SK-N-SH treated with all-trans-retinoic acid at 6 μM for 48 hours (cell line): ENCODE measurements around the gene CELF4.
A peak's percentile ranks its signal among the peaks of the same experiment; 100 is the strongest.

Experiments
- ATAC-seq: fragments of 200-7000 bp; cut with Tn5 transposase; 3 replicates; pipeline ENCODE4 v1.9.1; 2020; ENCODE audit warnings: mild to moderate bottlenecking, moderate library complexity
- ARNTL ChIP-seq: fragments of 450-650 bp; formaldehyde crosslinking; IDR thresholded peaks from 2 replicates; pipeline ENCODE4 v1.5.0; 2020; ENCODE audit warnings: low read depth, mild to moderate bottlenecking, moderate library complexity, borderline replicate concordance
- CREB5 ChIP-seq: fragments of 250-450 bp; sonication (Bioruptor Pico); IDR thresholded peaks from 2 replicates; pipeline ENCODE4 v1.5.1; 2020; ENCODE audit warnings: low read depth, mild to moderate bottlenecking, moderate library complexity
- CSRNP3 ChIP-seq: fragments of 250-450 bp; sonication (Bioruptor Pico); IDR thresholded peaks from 2 replicates; pipeline ENCODE4 v1.5.1; 2021; ENCODE audit warnings: mild to moderate bottlenecking, moderate library complexity
- GLIS3 ChIP-seq: fragments of 250-450 bp; sonication (Bioruptor Pico); IDR thresholded peaks from 2 replicates; pipeline ENCODE4 v1.5.0; 2020; ENCODE audit warnings: mild to moderate bottlenecking, moderate library complexity
- ISL1 ChIP-seq: fragments of 250-450 bp; sonication (Bioruptor Pico); IDR thresholded peaks from 2 replicates; pipeline ENCODE4 v2.1.2; 2022; ENCODE audit warnings: mild to moderate bottlenecking, moderate library complexity
- OSR1 ChIP-seq: fragments of 250-450 bp; sonication (Bioruptor Pico); IDR thresholded peaks from 2 replicates; pipeline ENCODE4 v1.8.0; 2022; ENCODE audit warnings: moderate library complexity, mild to moderate bottlenecking, inconsistent platforms
- PATZ1 ChIP-seq: fragments of 250-450 bp; sonication (Bioruptor Pico); IDR thresholded peaks from 2 replicates; pipeline ENCODE4 v1.8.0; 2020; ENCODE audit warnings: mild to moderate bottlenecking, moderate library complexity, borderline replicate concordance
- PPARA ChIP-seq: fragments of 250-450 bp; sonication (Bioruptor Pico); IDR thresholded peaks from 2 replicates; pipeline ENCODE4 v1.5.0; 2020; ENCODE audit warnings: mild to moderate bottlenecking, borderline replicate concordance
- SNAI2 ChIP-seq: fragments of 250-450 bp; sonication (Bioruptor Pico); IDR thresholded peaks from 2 replicates; pipeline ENCODE4 v1.5.0; 2020; ENCODE audit warnings: mild to moderate bottlenecking, moderate library complexity
- TSHZ2 ChIP-seq: fragments of 250-450 bp; sonication (Bioruptor Pico); IDR thresholded peaks from 2 replicates; pipeline ENCODE4 v1.5.0; 2020; ENCODE audit warnings: mild to moderate bottlenecking, moderate library complexity
- ZC3H10 ChIP-seq: fragments of 250-450 bp; sonication (Bioruptor Pico); IDR thresholded peaks from 2 replicates; pipeline ENCODE4 v1.5.1; 2021; ENCODE audit warnings: mild to moderate bottlenecking, moderate library complexity
- ZFP3 ChIP-seq: fragments of 250-450 bp; sonication (Bioruptor Pico); IDR thresholded peaks from 2 replicates; pipeline ENCODE4 v1.5.0; 2020; ENCODE audit warnings: mild to moderate bottlenecking, moderate library complexity
- ZFP30 ChIP-seq: fragments of 450-650 bp; formaldehyde crosslinking; IDR thresholded peaks from 2 replicates; pipeline ENCODE4 v1.5.0; 2022; ENCODE audit warnings: mild to moderate bottlenecking, moderate library complexity
- ZNF70 ChIP-seq: fragments of 450-650 bp; formaldehyde crosslinking; IDR thresholded peaks from 2 replicates; pipeline ENCODE4 v1.5.0; 2020; ENCODE audit warnings: mild to moderate bottlenecking, moderate library complexity
- ZNF8 ChIP-seq: fragments of 450-650 bp; formaldehyde crosslinking; IDR thresholded peaks from 2 replicates; pipeline ENCODE4 v1.5.0; 2020; ENCODE audit warnings: mild to moderate bottlenecking, moderate library complexity

Gene CELF4

GRCh38 chr18:37322492-37323035 is 243.0 kb downstream of the CELF4 start:
- ATAC-seq, result peak; percentile 91
- no peak for TF ChIP-seq ZFP30 (CRISPR knock-in tag)
- TF ChIP-seq, all 23 proteins: peak for 0

GRCh38 chr18:37321582-37322491 is 243.8 kb downstream of the CELF4 start:
- ATAC-seq, result peak; percentile 23
- TF ChIP-seq CSRNP3 (no peak), OSR1 (no peak), ARNTL (CRISPR knock-in tag) (no peak), ZFP30 (CRISPR knock-in tag) (no peak), SNAI2 (CRISPR knock-in tag) (no peak)

- no peak for TF ChIP-seq PATZ1 (CRISPR knock-in tag)
- TF ChIP-seq PPARA, result no peak
- TF ChIP-seq GLIS3 (CRISPR knock-in tag), result no peak
- no peak for TF ChIP-seq ZNF8 (CRISPR knock-in tag)
- no peak for TF ChIP-seq TSHZ2 (CRISPR knock-in tag)
- no peak for TF ChIP-seq ZNF70
- no peak for TF ChIP-seq ZC3H10 (CRISPR knock-in tag)
- TF ChIP-seq ISL1 (CRISPR knock-in tag), result no peak
- TF ChIP-seq ZFP3 (CRISPR knock-in tag), result no peak
Observed at GRCh38 chr18:37320317-37320716, 245.3 kb downstream of the CELF4 start.

GRCh38 chr18:37318360-37319355 is 246.9 kb downstream of the CELF4 start:
- no peak for TF ChIP-seq PATZ1 (CRISPR knock-in tag)
- no peak for TF ChIP-seq CSRNP3
- TF ChIP-seq ZC3H10 (CRISPR knock-in tag), result no peak
- no peak for TF ChIP-seq CREB5 (CRISPR knock-in tag)
- no peak for TF ChIP-seq ARNTL (CRISPR knock-in tag)
- no peak for ATAC-seq

More at GRCh38 chr18:37320317-37320716, 245.3 kb downstream of the CELF4 start:
- ATAC-seq, result no peak
